ENCODE data around the gene LCP2. TPM values are rescaled to one million over a fixed set of nuclear protein-coding genes. Genes with fewer than 3 reads are reported as not detected.

The LCP2 gene
- total and polyA plus RNA-seq, 2 of the 8 experiments (the other 6 are each of a cell fraction or from before 2014, with no cell fraction given): 0.26 to 0.33 TPM

- no peaks in the 10 kb centered on the region for H3K79me1 ChIP-seq (ENCODE audit: low read depth, low read length)
- H3K23ac ChIP-seq (ENCODE audit: insufficient read length): no peak overlapping the region
- no peak overlapping the region for H4K5ac ChIP-seq (ENCODE audit: insufficient read length, low read depth, low read length)
- H2BK5ac ChIP-seq (ENCODE audit: low read depth, low read length): no peak overlapping the region
- no peaks in the 10 kb centered on the region for H3K23me2 ChIP-seq (ENCODE audit: low read depth, low read length)
- H3K9me3 ChIP-seq (ENCODE audit: insufficient read depth in 2 of 2, low read depth in 1 of 2, low read length in 1 of 2): peaks cover 17 to 18% of the 10 kb centered on the region in 2 experiments; a peak in 3 of 4 replicates
- no peak overlapping the region for H2BK20ac ChIP-seq (ENCODE audit: low read length)
- H3K4ac ChIP-seq (replicated peaks; ENCODE audit: insufficient read length, low read depth, low read length): no peak overlapping the region
- no peaks in the 10 kb centered on the region for H3K36me3 ChIP-seq (ENCODE audit: control insufficient read depth in 2 of 4, insufficient read depth in 4 of 4, low read length in 3 of 4)
- no peak overlapping the region for H4K91ac ChIP-seq (replicated peaks; ENCODE audit: insufficient read length, low read length)
- H2AFZ ChIP-seq (ENCODE audit: low read length): no peak overlapping the region
- no peak overlapping the region for H2BK120ac ChIP-seq (replicated peaks; ENCODE audit: low read depth, low read length)
- ChIA-PET CTCF (ENCODE audit: partially characterized antibody) (interaction anchor here (1.1 to 3.4 kb wide), 4 partner anchors 13 to 203 kb away, joined by 3 to 14 read pairs (median 7); no protein-coding TSS in a partner anchor), POLR2A (ENCODE audit: partially characterized antibody) (no interaction called here)
- no peaks in the 10 kb centered on the region for H3K27me3 ChIP-seq (replicated peaks in 1 of 4; ENCODE audit: control insufficient read depth in 3 of 4, extremely low read depth in 1 of 4, insufficient read depth in 3 of 4, low read length in 3 of 4)
- no peak for DNase-seq (ENCODE audit: low read depth in 1 of 2, low spot score in 2 of 2)
- H2BK15ac ChIP-seq (ENCODE audit: low read length): no peak overlapping the region
- no peak overlapping the region for H3K4me2 ChIP-seq (ENCODE audit: insufficient read depth in 1 of 2, low read depth in 2 of 2, low read length in 2 of 2)
- no peak for FAIRE-seq
- H3K18ac ChIP-seq (ENCODE audit: extremely low read depth, low read length): no peak overlapping the region
- H3K56ac ChIP-seq (replicated peaks; ENCODE audit: insufficient read length, low read depth, low read length): no peak overlapping the region
- H4K20me1 ChIP-seq (replicated peaks in 1 of 2; ENCODE audit: control insufficient read depth in 1 of 2, insufficient read depth in 2 of 2, low read length in 2 of 2): no peaks in the 10 kb centered on the region
- H3K9ac ChIP-seq (replicated peaks in 1 of 4; ENCODE audit: extremely low read depth in 1 of 4, low read depth in 3 of 4, low read length in 3 of 4): no peak overlapping the region
- no peak overlapping the region for H2AK5ac ChIP-seq (ENCODE audit: low read depth, low read length)
- H4K8ac ChIP-seq (ENCODE audit: extremely low read depth, insufficient read depth, low read length): no peak overlapping the region
- no peaks in the 10 kb centered on the region for H3K79me2 ChIP-seq (ENCODE audit: control insufficient read depth in 1 of 2, insufficient read depth in 2 of 2, low read length in 2 of 2)
- H3K14ac ChIP-seq (ENCODE audit: insufficient read length): no peak overlapping the region
- WGBS, 2 experiments (ENCODE audit: extremely low coverage in 1 of 2, insufficient coverage in 1 of 2, insufficient read length in 1 of 2, insufficient replicate concordance in 2 of 2, low coverage in 1 of 2, low lambda C conversion rate in 2 of 2, missing lambda C conversion rate in 1 of 2): 88% methylated on average over 1 of the region's 1 CpG; no CpG with 5 or more reads in 1 of the 2 experiments
- H3K27ac ChIP-seq (ENCODE audit: low read depth, low read length): no peak overlapping the region
- peaks cover 2 to 7% (median 3%) of the 10 kb centered on the region in 4 experiments; a peak in 4 of 7 replicates for H3K4me1 ChIP-seq (replicated peaks in 1 of 4; ENCODE audit: control insufficient read depth in 3 of 4, insufficient read depth in 4 of 4, low read length in 3 of 4)
- H2BK12ac ChIP-seq (ENCODE audit: low read depth, low read length): no peak overlapping the region
- H3K4me3 ChIP-seq (ENCODE audit: extremely low read depth in 1 of 4, insufficient read depth in 2 of 4, low read depth in 3 of 4, low read length in 4 of 4): no peak overlapping the region
- TF ChIP-seq ATF2 (IDR thresholded peaks at IDR 0.05; ENCODE audit: low read length) (no peak), EZH2 (IDR thresholded peaks at IDR 0.05; ENCODE audit: low read depth, low read length, severe bottlenecking) (no peak), BCL11A (IDR thresholded peaks at IDR 0.05; ENCODE audit: low read depth in 2 of 2, low read length in 2 of 2) (no peak), CBX8 (IDR thresholded peaks at IDR 0.05; ENCODE audit: borderline replicate concordance, low read depth, low read length) (no peak), SP1 (IDR thresholded peaks at IDR 0.05; ENCODE audit: low read depth, low read length) (no peak), YY1 (IDR thresholded peaks at IDR 0.05; ENCODE audit: low read depth, low read length) (no peak), POLR2AphosphoS5 (IDR thresholded peaks at IDR 0.05; ENCODE audit: low read depth, low read length) (no peak), RXRA (IDR thresholded peaks at IDR 0.05; ENCODE audit: insufficient read depth, low read depth, low read length) (no peak), KDM4A (IDR thresholded peaks at IDR 0.05; ENCODE audit: low read depth, low read length, severe bottlenecking) (no peak), SP2 (IDR thresholded peaks at IDR 0.05; ENCODE audit: low read length) (no peak), TCF12 (IDR thresholded peaks at IDR 0.05; ENCODE audit: low read depth, low read length) (no peak)
Measured at GRCh38 chr5:170287532-170287931, 10.0 kb downstream of the LCP2 start.

All from H1 (cell line).